ENCODE data around the gene ADCYAP1R1. TPM values are rescaled to one million over a fixed set of nuclear protein-coding genes. Genes with fewer than 3 reads are reported as not detected.

The ADCYAP1R1 gene
- total RNA-seq, 2 experiments from 2014 or later = not detected

DNA sequence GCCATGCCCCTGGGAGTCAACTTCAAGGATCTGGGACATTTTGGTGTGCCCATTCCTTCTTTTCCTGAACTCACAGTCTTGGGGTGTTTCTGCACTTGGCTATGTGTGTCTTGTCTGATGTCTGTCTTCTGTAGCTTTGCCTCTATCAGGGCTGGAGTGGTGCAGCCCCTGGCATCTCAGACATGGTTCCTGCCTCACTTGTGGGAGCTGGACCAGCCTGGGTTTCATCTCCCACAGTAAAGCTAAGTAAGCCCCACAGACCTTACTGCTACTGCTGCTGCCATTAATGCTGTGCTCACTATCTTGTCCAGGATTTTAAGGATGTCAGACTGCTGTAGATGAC is 59.0 kb downstream of the ADCYAP1R1 start:
- Histone ChIP-seq H2AFZ (ENCODE audit: low read length) (no peak overlapping the region), H3K9me3 (ENCODE audit: low read length) (no peaks in the 10 kb centered on the region), H3K27ac (ENCODE audit: low read depth, low read length, poor library complexity, severe bottlenecking) (no peak overlapping the region), H3K4me1 (ENCODE audit: insufficient read depth, low read length, poor library complexity, severe bottlenecking) (no peaks in the 10 kb centered on the region), H3K36me3 (ENCODE audit: insufficient read depth, low read length) (no peaks in the 10 kb centered on the region), H4K20me1 (ENCODE audit: insufficient read depth, low read length) (no peaks in the 10 kb centered on the region), H3K4me2 (ENCODE audit: low read length) (no peak overlapping the region), H3K4me3 (ENCODE audit: low read depth, low read length, poor library complexity, severe bottlenecking) (no peak overlapping the region), H3K9me2 (ENCODE audit: insufficient read depth, low read length) (no peaks in the 10 kb centered on the region), H3K79me2 (ENCODE audit: insufficient read depth, low read depth, low read length) (no peaks in the 10 kb centered on the region)
- DNase-seq (ENCODE audit: low spot score) = no peak
- TF ChIP-seq, protein P1, sequence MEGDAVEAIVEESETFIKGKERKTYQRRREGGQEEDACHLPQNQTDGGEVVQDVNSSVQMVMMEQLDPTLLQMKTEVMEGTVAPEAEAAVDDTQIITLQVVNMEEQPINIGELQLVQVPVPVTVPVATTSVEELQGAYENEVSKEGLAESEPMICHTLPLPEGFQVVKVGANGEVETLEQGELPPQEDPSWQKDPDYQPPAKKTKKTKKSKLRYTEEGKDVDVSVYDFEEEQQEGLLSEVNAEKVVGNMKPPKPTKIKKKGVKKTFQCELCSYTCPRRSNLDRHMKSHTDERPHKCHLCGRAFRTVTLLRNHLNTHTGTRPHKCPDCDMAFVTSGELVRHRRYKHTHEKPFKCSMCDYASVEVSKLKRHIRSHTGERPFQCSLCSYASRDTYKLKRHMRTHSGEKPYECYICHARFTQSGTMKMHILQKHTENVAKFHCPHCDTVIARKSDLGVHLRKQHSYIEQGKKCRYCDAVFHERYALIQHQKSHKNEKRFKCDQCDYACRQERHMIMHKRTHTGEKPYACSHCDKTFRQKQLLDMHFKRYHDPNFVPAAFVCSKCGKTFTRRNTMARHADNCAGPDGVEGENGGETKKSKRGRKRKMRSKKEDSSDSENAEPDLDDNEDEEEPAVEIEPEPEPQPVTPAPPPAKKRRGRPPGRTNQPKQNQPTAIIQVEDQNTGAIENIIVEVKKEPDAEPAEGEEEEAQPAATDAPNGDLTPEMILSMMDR (conservative IDR thresholded peaks at IDR 0.05; ENCODE audit: low read length) = no peak
- TF ChIP-seq EZH2phosphoT487 (IDR thresholded peaks at IDR 0.05; ENCODE audit: borderline replicate concordance, low read depth, low read length) = no peak
- no TSS peak for BruUV-seq (replicated peaks)
- intact Hi-C loops (cut with micrococcal nuclease; ENCODE audit: unreplicated experiment) = no loop called here
- CTCF ChIA-PET (ENCODE audit: unreplicated experiment) = interaction anchor here (0.6 kb wide), 1 partner anchor 92 kb away, joined by 14 read pairs; no protein-coding TSS in a partner anchor
- POLR2A ChIA-PET = no interaction called here

DNA sequence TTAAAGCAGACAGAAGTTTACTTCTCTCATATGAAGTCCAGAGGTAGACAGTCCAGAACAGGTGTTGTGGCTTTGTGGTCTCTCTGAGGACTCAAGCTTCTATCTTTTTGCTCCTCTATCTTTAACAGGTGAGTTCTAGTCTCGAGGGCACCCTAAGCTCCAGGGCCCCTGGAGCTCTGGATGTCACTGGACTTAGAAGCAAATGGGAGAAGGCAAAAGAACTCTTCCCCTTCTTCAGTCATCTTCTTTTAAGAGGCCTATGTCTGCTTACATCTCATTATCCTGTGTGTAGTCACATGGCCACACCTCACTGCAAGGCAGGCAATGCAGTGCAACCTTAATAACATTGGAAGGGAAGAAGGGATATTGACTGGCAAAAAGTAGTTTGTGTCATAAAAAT is 61.6 kb downstream of the ADCYAP1R1 start:
- CTCF ChIA-PET (ENCODE audit: unreplicated experiment) = interaction anchor here (1.4 kb wide), 1 partner anchor 9 kb away, joined by 3 read pairs; no protein-coding TSS in a partner anchor
- Histone ChIP-seq H3K4me1 (ENCODE audit: insufficient read depth, low read length, poor library complexity, severe bottlenecking) (no peaks in the 10 kb centered on the region), H4K20me1 (ENCODE audit: insufficient read depth, low read length) (no peaks in the 10 kb centered on the region), H3K36me3 (ENCODE audit: insufficient read depth, low read length) (no peaks in the 10 kb centered on the region), H3K9me3 (ENCODE audit: low read length) (no peaks in the 10 kb centered on the region), H3K4me3 (ENCODE audit: low read depth, low read length, poor library complexity, severe bottlenecking) (no peak overlapping the region), H2AFZ (ENCODE audit: low read length) (no peak overlapping the region), H3K79me2 (ENCODE audit: insufficient read depth, low read depth, low read length) (no peaks in the 10 kb centered on the region), H3K9me2 (ENCODE audit: insufficient read depth, low read length) (no peaks in the 10 kb centered on the region), H3K4me2 (ENCODE audit: low read length) (no peak overlapping the region), H3K27ac (ENCODE audit: low read depth, low read length, poor library complexity, severe bottlenecking) (no peak overlapping the region)
- intact Hi-C loops (cut with micrococcal nuclease; ENCODE audit: unreplicated experiment) = no loop called here
- POLR2A ChIA-PET = interaction anchor here (1.1 kb wide), 1 partner anchor 12 kb away, joined by 4 read pairs; no protein-coding TSS in a partner anchor
- no peak for DNase-seq (ENCODE audit: low spot score)
- BruUV-seq (replicated peaks) = no TSS peak
- TF ChIP-seq, protein P1 (conservative IDR thresholded peaks at IDR 0.05; ENCODE audit: low read length) = no peak
- no peak for TF ChIP-seq EZH2phosphoT487 (IDR thresholded peaks at IDR 0.05; ENCODE audit: borderline replicate concordance, low read depth, low read length)

DNA sequence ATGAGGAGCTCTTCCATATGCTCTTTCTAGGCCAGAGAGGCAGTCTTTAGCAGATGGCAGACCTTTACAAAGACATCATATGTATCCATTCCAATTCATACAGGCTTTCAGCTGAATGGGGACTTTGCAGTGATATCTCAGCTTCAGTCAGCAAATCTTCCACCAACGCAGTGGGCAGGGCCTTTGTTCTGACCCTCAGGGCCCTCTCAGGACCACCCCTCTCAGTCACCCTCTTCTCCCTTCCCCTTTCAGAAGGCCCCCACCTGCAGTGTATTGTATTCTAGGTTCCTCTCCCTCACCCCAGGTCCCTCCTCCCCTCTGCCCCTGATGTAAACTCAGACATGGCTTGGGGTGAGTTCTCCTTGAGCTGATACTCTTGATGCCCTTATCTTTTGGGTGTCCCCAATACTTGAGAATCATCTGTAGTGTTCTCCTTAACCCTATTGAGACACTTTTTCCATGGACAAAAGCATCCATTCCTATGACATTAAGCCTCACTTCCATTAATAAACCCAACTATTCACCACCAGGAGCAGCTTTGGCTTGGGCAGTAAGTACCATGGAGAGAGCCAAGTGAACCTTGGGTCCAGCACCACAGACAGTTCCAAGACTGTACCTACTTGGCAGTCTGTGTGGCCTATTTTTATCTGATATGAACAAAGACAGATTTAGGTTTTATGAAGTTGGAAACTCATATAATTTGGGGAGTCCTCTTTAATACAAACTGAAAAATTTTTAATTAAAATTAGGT is 62.7 kb downstream of the ADCYAP1R1 start:
- Histone ChIP-seq H3K36me3 (ENCODE audit: insufficient read depth, low read length) (no peaks in the 10 kb centered on the region), H3K4me1 (ENCODE audit: insufficient read depth, low read length, poor library complexity, severe bottlenecking) (no peaks in the 10 kb centered on the region), H2AFZ (ENCODE audit: low read length) (no peak overlapping the region), H3K27ac (ENCODE audit: low read depth, low read length, poor library complexity, severe bottlenecking) (no peak overlapping the region), H4K20me1 (ENCODE audit: insufficient read depth, low read length) (no peaks in the 10 kb centered on the region), H3K4me3 (ENCODE audit: low read depth, low read length, poor library complexity, severe bottlenecking) (no peak overlapping the region), H3K9me3 (ENCODE audit: low read length) (no peaks in the 10 kb centered on the region), H3K79me2 (ENCODE audit: insufficient read depth, low read depth, low read length) (no peaks in the 10 kb centered on the region), H3K4me2 (ENCODE audit: low read length) (no peak overlapping the region), H3K9me2 (ENCODE audit: insufficient read depth, low read length) (no peaks in the 10 kb centered on the region)
- ChIA-PET CTCF (ENCODE audit: unreplicated experiment) (interaction anchor here (1.4 kb wide), 1 partner anchor 8 kb away, joined by 3 read pairs; no protein-coding TSS in a partner anchor), POLR2A (no interaction called here)
- no peak for DNase-seq (ENCODE audit: low spot score)
- intact Hi-C loops (cut with micrococcal nuclease; ENCODE audit: unreplicated experiment) = no loop called here
- TF ChIP-seq, protein P1 (conservative IDR thresholded peaks at IDR 0.05; ENCODE audit: low read length) = no peak
- TF ChIP-seq EZH2phosphoT487 (IDR thresholded peaks at IDR 0.05; ENCODE audit: borderline replicate concordance, low read depth, low read length) = no peak
- BruUV-seq (replicated peaks) = no TSS peak

Data from OCI-LY7 (cell line).